Endothelial cell (in vitro differentiated cells): ENCODE results near the gene RNU6-8. TPM values are rescaled to one million over a fixed set of nuclear protein-coding genes. Genes with fewer than 3 reads are reported as not detected.

ENCODE experiments used
- DNase-seq: peaks from one replicate; pipeline ENCODE4 v3.0.0; 2021; ENCODE audit warnings: low spot score
- H3K27ac Mint-ChIP-seq: one replicate; pipeline ENCODE4 v1.8.0; 2021; ENCODE audit warnings: mixed read lengths, inconsistent platforms; ENCODE audit not compliant: unreplicated experiment
- H3K27me3 Mint-ChIP-seq: one replicate; pipeline ENCODE4 v1.8.0; 2021; ENCODE audit warnings: mild to moderate bottlenecking, moderate library complexity, mixed read lengths, inconsistent platforms; ENCODE audit not compliant: unreplicated experiment
- H3K36me3 Mint-ChIP-seq: one replicate; pipeline ENCODE4 v1.8.0; 2021; ENCODE audit warnings: mild to moderate bottlenecking, low read depth, mixed read lengths, inconsistent platforms; ENCODE audit not compliant: unreplicated experiment
- H3K4me1 Mint-ChIP-seq: one replicate; pipeline ENCODE4 v1.8.0; 2021; ENCODE audit warnings: mild to moderate bottlenecking, mixed read lengths, inconsistent platforms; ENCODE audit not compliant: unreplicated experiment
- H3K4me3 Mint-ChIP-seq: one replicate; pipeline ENCODE4 v1.8.0; 2021; ENCODE audit warnings: mild to moderate bottlenecking, mixed read lengths, inconsistent platforms; ENCODE audit not compliant: unreplicated experiment
- H3K9me3 Mint-ChIP-seq: one replicate; pipeline ENCODE4 v1.8.0; 2021; ENCODE audit warnings: mixed read lengths, inconsistent platforms; ENCODE audit not compliant: unreplicated experiment
- total RNA-seq: library from RNA; stranded (reverse); fragmentation: NEBNext Ultra II Directional; extraction: Animal tissue kit (Norgen Biotek cat#: 25700); gene quantifications from one replicate; pipeline ENCODE4 v1.2.1, GENCODE V29; 2021; ENCODE audit not compliant: unreplicated experiment
- TF ChIP-seq, protein P1 (sequence below): fragments of 200-600 bp; sonication (generic); IDR thresholded peaks from one replicate; pipeline ENCODE4 v1.5.0; 2021; ENCODE audit warnings: antibody characterized with exemption; ENCODE audit not compliant: unreplicated experiment

RNU6-8 gene
- total RNA-seq, 1 donor from 2014 or later = not detected

GRCh38 chr14:32217301-32217700 lies 14.2 kb upstream of the RNU6-8 start:
- no peaks in the 10 kb centered on the region for H3K27me3 Mint-ChIP-seq
- DNase-seq = no peak
- TF ChIP-seq, protein P1, sequence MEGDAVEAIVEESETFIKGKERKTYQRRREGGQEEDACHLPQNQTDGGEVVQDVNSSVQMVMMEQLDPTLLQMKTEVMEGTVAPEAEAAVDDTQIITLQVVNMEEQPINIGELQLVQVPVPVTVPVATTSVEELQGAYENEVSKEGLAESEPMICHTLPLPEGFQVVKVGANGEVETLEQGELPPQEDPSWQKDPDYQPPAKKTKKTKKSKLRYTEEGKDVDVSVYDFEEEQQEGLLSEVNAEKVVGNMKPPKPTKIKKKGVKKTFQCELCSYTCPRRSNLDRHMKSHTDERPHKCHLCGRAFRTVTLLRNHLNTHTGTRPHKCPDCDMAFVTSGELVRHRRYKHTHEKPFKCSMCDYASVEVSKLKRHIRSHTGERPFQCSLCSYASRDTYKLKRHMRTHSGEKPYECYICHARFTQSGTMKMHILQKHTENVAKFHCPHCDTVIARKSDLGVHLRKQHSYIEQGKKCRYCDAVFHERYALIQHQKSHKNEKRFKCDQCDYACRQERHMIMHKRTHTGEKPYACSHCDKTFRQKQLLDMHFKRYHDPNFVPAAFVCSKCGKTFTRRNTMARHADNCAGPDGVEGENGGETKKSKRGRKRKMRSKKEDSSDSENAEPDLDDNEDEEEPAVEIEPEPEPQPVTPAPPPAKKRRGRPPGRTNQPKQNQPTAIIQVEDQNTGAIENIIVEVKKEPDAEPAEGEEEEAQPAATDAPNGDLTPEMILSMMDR = no peak
- no peak overlapping the region for H3K4me3 Mint-ChIP-seq
- H3K9me3 Mint-ChIP-seq = no peaks in the 10 kb centered on the region
- H3K27ac Mint-ChIP-seq = no peak overlapping the region
- no peaks in the 10 kb centered on the region for H3K4me1 Mint-ChIP-seq
- H3K36me3 Mint-ChIP-seq = no peaks in the 10 kb centered on the region

DNA sequence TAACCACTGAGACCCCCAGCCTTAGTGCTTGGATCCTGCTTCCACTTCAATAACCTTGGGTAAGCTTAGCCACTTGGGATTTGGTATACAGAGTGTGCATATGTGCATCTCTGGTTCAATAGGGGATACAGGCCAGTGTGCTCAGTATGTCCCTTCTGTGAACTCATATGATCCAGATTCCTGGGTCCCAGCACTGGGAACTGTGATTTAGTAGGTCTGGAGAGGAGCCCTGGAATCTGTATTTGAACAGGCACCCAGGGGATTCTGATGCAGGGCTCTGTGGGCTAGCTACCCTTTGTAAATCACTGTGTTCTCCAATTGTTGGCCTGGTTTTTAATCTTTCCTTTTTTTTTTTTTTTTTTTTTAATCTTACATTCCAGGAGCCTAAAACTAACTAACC lies 9.8 kb upstream of the RNU6-8 start:
- H3K4me1 Mint-ChIP-seq = no peaks in the 10 kb centered on the region
- no peaks in the 10 kb centered on the region for H3K36me3 Mint-ChIP-seq

GRCh38 chr14:32211068-32211404 lies 8.0 kb upstream of the RNU6-8 start:
- no peak for DNase-seq
- H3K4me1 Mint-ChIP-seq = no peaks in the 10 kb centered on the region

More for the DNA sequence above, 9.8 kb upstream of the RNU6-8 start:
- no peak for DNase-seq
- TF ChIP-seq, protein P1 = no peak
- H3K27ac Mint-ChIP-seq = no peak overlapping the region
- no peaks in the 10 kb centered on the region for H3K27me3 Mint-ChIP-seq
- H3K4me3 Mint-ChIP-seq = no peak overlapping the region
- H3K9me3 Mint-ChIP-seq = no peaks in the 10 kb centered on the region

DNA sequence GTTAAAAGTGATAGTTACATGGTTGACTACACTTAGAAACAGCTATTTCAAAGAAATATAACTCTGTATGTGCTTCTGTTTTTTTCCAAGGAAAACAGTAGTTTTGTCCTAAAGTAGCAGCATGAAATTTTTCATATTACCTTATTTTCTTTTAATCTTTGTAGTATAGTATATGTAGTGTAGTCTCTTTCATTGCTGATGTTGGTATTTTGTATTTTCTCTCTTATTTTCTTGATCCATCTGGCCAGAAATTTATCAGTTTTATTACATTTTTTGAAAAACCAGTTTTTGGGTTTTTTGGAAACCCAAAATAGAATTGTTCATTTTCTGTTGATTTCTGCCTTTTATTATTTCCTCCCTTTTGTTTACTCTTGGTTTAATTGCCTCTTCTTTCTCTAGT lies 6.4 kb upstream of the RNU6-8 start:
- H3K9me3 Mint-ChIP-seq = no peaks in the 10 kb centered on the region
- H3K4me1 Mint-ChIP-seq = peaks cover under 1% of the 10 kb centered on the region
- no peak overlapping the region for H3K27ac Mint-ChIP-seq
- H3K4me3 Mint-ChIP-seq = no peak overlapping the region
- TF ChIP-seq, protein P1 = no peak
- no peaks in the 10 kb centered on the region for H3K27me3 Mint-ChIP-seq
- H3K36me3 Mint-ChIP-seq = no peaks in the 10 kb centered on the region
- no peak for DNase-seq

More at GRCh38 chr14:32211068-32211404, 8.0 kb upstream of the RNU6-8 start:
- TF ChIP-seq, protein P1 = no peak
- H3K36me3 Mint-ChIP-seq = no peaks in the 10 kb centered on the region
- H3K27ac Mint-ChIP-seq = no peak overlapping the region
- no peaks in the 10 kb centered on the region for H3K27me3 Mint-ChIP-seq
- no peaks in the 10 kb centered on the region for H3K9me3 Mint-ChIP-seq
- H3K4me3 Mint-ChIP-seq = no peak overlapping the region

DNA sequence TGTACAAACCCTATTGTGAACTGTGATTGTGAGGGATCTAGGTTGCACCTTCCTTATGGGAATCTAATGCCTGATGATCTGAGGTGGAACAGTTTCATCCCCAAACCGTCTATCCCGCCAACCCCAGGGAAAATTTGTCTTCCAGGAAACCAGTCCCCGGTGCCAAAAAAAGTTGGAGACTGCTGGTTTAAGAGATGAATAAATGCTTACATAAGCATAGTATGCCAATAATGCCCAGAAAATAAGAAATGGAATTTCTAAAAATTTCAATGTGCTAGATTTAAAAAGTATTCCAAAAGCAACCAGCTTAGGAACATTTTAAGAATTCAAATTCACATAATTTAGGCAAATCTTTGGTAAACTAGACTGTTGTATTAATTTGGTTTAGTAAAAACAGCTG lies 5.4 kb upstream of the RNU6-8 start:
- Mint-ChIP-seq H3K4me3 (no peak overlapping the region), H3K4me1 (peaks cover 7% of the 10 kb centered on the region), H3K36me3 (no peaks in the 10 kb centered on the region), H3K27me3 (no peaks in the 10 kb centered on the region), H3K9me3 (no peaks in the 10 kb centered on the region), H3K27ac (no peak overlapping the region)
- TF ChIP-seq, protein P1 = no peak
- no peak for DNase-seq
